Smooth muscle cell (in vitro differentiated cells): ENCODE data around the gene PC. TPM values are rescaled to one million over a fixed set of nuclear protein-coding genes. Genes with fewer than 3 reads are reported as not detected.

Experiments
- DNase-seq: peaks from one replicate; lab custom pipeline; 2025; ENCODE audit not compliant: unreplicated experiment; lab: John Stamatoyannopoulos, UW
- H2AFZ ChIP-seq: fragments of 200-600 bp; sonication (generic); 2 replicates; pipeline ENCODE4 v1.6.0; 2016; ENCODE audit warnings: antibody characterized with exemption, low read depth, mild to moderate bottlenecking
- H3F3A ChIP-seq: fragments of 200-600 bp; sonication (generic); 2 replicates; pipeline ENCODE4 v1.6.0; 2017; ENCODE audit warnings: antibody characterized with exemption, low read depth
- H3K27ac ChIP-seq: fragments of 200-600 bp; sonication (generic); 2 replicates; pipeline ENCODE4 v1.5.1; 2016; ENCODE audit warnings: low read depth, mild to moderate bottlenecking
- H3K27me3 ChIP-seq: fragments of 200-600 bp; sonication (generic); 2 replicates; pipeline ENCODE4 v1.6.1; 2016; ENCODE audit warnings: low read depth, mild to moderate bottlenecking
- H3K36me3 ChIP-seq: fragments of 200-600 bp; sonication (generic); 2 replicates; pipeline ENCODE4 v1.5.1; 2016; ENCODE audit warnings: low read depth
- H3K4me1 ChIP-seq: fragments of 200-600 bp; sonication (generic); 2 replicates; pipeline ENCODE4 v1.5.1; 2016; ENCODE audit warnings: low read depth
- H3K4me2 ChIP-seq: fragments of 200-600 bp; sonication (generic); 2 replicates; pipeline ENCODE4 v1.6.0; 2016; ENCODE audit warnings: mild to moderate bottlenecking
- H3K4me3 ChIP-seq: fragments of 200-600 bp; sonication (generic); 2 replicates; pipeline ENCODE4 v1.5.1; 2016; ENCODE audit warnings: mild to moderate bottlenecking
- H3K79me2 ChIP-seq: fragments of 200-600 bp; sonication (generic); 2 replicates; pipeline ENCODE4 v1.6.0; 2016; ENCODE audit warnings: low read depth, mild to moderate bottlenecking
- H3K9ac ChIP-seq: fragments of 200-600 bp; sonication (generic); 2 replicates; pipeline ENCODE4 v1.6.0; 2016; ENCODE audit warnings: low read depth
- H3K9me3 ChIP-seq: fragments of 200-600 bp; sonication (generic); replicated peaks from 2 replicates; pipeline ENCODE4 v1.5.1; 2016; ENCODE audit warnings: low read depth
- H4K20me1 ChIP-seq: fragments of 200-600 bp; sonication (generic); 2 replicates; pipeline ENCODE4 v1.6.0; 2016; ENCODE audit warnings: low read depth
- CTCF ChIP-seq: fragments of 200-600 bp; sonication (generic); IDR thresholded peaks from 2 replicates; pipeline ENCODE4 v1.5.1; 2017; ENCODE audit warnings: borderline replicate concordance, mild to moderate bottlenecking, antibody characterized with exemption; ENCODE audit not compliant: insufficient read depth, poor library complexity, severe bottlenecking
- WGBS: methylation state at CpG from one replicate; pipeline ENCODE4 v1.1.7; 2016; ENCODE audit warnings: low lambda C conversion rate; 5-methylcytosine and 5-hydroxymethylcytosine counted together
- polyA plus RNA-seq: library from polyadenylated mRNA; unstranded; fragments of >200 nt; fragmentation: Nextera tagmentation; extraction: Ambion mirVana; gene quantifications from 2 replicates; pipeline ENCODE4 v1.2.1, GENCODE V29; 2016
- total RNA-seq: library from RNA; depleted of rRNA; stranded (reverse); fragments of >200 nt; gene quantifications from 2 replicates; pipeline ENCODE4 v1.2.3, GENCODE V29; 2014

The PC gene
- total and polyA plus RNA-seq, 2 experiments from 2014 or later = 11.8 to 36.1 TPM

- peaks cover 5% of the 10 kb centered on the region for H3F3A ChIP-seq
- DNase-seq = no peak
- peaks cover 3% of the 10 kb centered on the region for H3K79me2 ChIP-seq
- H3K9ac ChIP-seq = no peak overlapping the region
- H3K36me3 ChIP-seq = no peaks in the 10 kb centered on the region
- H4K20me1 ChIP-seq = no peaks in the 10 kb centered on the region
- no peak overlapping the region for H2AFZ ChIP-seq
- no peak overlapping the region for H3K27ac ChIP-seq
- H3K4me3 ChIP-seq = no peak overlapping the region
- TF ChIP-seq CTCF = no peak
- WGBS = 94% methylated on average over 28 of the region's 41 CpGs
- peaks cover 8% of the 10 kb centered on the region for H3K4me1 ChIP-seq
- H3K27me3 ChIP-seq = no peaks in the 10 kb centered on the region
- no peak overlapping the region for H3K4me2 ChIP-seq
- no peaks in the 10 kb centered on the region for H3K9me3 ChIP-seq
Measured at GRCh38 chr11:66859686-66860448, 98.3 kb downstream of the PC start.

GRCh38 chr11:66858939-66859685, 99.1 kb downstream of the PC start:
- DNase-seq = no peak
- H3K9ac ChIP-seq = no peak overlapping the region
- 96% methylated on average over 29 of the region's 29 CpGs for WGBS
- H3K27me3 ChIP-seq = no peaks in the 10 kb centered on the region
- no peak for TF ChIP-seq CTCF
- H3K4me2 ChIP-seq = no peak overlapping the region
- H3K79me2 ChIP-seq = peaks cover 3% of the 10 kb centered on the region
- peaks cover 8% of the 10 kb centered on the region for H3K4me1 ChIP-seq
- no peaks in the 10 kb centered on the region for H3K36me3 ChIP-seq
- H3F3A ChIP-seq = peaks cover 5% of the 10 kb centered on the region
- no peak overlapping the region for H3K27ac ChIP-seq
- H4K20me1 ChIP-seq = no peaks in the 10 kb centered on the region
- no peak overlapping the region for H3K4me3 ChIP-seq
- H2AFZ ChIP-seq = no peak overlapping the region
- H3K9me3 ChIP-seq = no peaks in the 10 kb centered on the region

- H3K4me2 ChIP-seq = no peak overlapping the region
- H3K36me3 ChIP-seq = no peaks in the 10 kb centered on the region
- 96% methylated on average over 58 of the region's 62 CpGs for WGBS
- H3K79me2 ChIP-seq = peaks cover 3% of the 10 kb centered on the region
- no peak for TF ChIP-seq CTCF
- H3K27ac ChIP-seq = no peak overlapping the region
- H3K9ac ChIP-seq = no peak overlapping the region
- no peak overlapping the region for H2AFZ ChIP-seq
- H3F3A ChIP-seq = peaks cover 5% of the 10 kb centered on the region
- H3K27me3 ChIP-seq = no peaks in the 10 kb centered on the region
- H3K4me3 ChIP-seq = no peak overlapping the region
- H3K9me3 ChIP-seq = no peaks in the 10 kb centered on the region
- no peaks in the 10 kb centered on the region for H4K20me1 ChIP-seq
- peaks cover 8% of the 10 kb centered on the region for H3K4me1 ChIP-seq
- no peak for DNase-seq
Measured at GRCh38 chr11:66858186-66858938, 99.8 kb downstream of the PC start.
